Pancreas (tissue), 10 donors: ENCODE results near the gene MRM2. TPM values are rescaled to one million over a fixed set of nuclear protein-coding genes. Genes with fewer than 3 reads are reported as not detected.

Experiments
- ATAC-seq, 4 donors: fragments of 200-7000 bp; cut with Tn5 transposase; one replicate each; pipeline versions ENCODE4 v1.8.0 to v1.9.1; 2020; ENCODE audit warnings: mild to moderate bottlenecking in 4 of 4, moderate library complexity in 4 of 4
- DNase-seq, 6 donors: peaks; one replicate each; pipeline ENCODE4 v3.0.0-alpha.2; 2020
- FAIRE-seq: peaks from 2 replicates; lab custom pipeline; 2012; peaks lifted over from hg19 to GRCh38; lab: Jason Lieb, UNC
- H3K27ac ChIP-seq, 4 donors: fragments of 200-600 bp; sonication (generic); 1 replicate in 3 of 4; 2 replicates in 1 of 4; pipeline versions ENCODE4 v1.5.0 to v1.8.0; 2020
- H3K27me3 ChIP-seq, 4 donors: fragments of 200-600 bp; one replicate each; pipeline ENCODE4 v1.8.0; 2021
- H3K36me3 ChIP-seq, 3 donors: fragments of 200-600 bp; sonication (generic) in 1 of 3; one replicate each; pipeline versions ENCODE4 v1.5.0 to v1.8.0; 2020 to 2021
- H3K4me1 ChIP-seq, 3 donors: fragments of 200-600 bp; one replicate each; pipeline ENCODE4 v1.8.0; 2021
- H3K4me3 ChIP-seq, 4 donors: fragments of 200-600 bp; sonication (generic) in 2 of 4; one replicate each; pipeline versions ENCODE4 v1.5.0 to v1.8.0; 2020 to 2021
- H3K9me3 ChIP-seq, 4 donors: fragments of 200-600 bp; one replicate each; pipeline ENCODE4 v1.8.0; 2021
- WGBS, 2 donors: extraction: QIAGEN DNeasy Blood & Tissue Kit; methylation state at CpG; one replicate each; pipeline ENCODE4 v1.1.7; 2013; 5-methylcytosine and 5-hydroxymethylcytosine counted together
- intact Hi-C, 3 donors: fragments of 100-400 bp; cut with DNase I; formaldehyde crosslinking; loops; one replicate each; pipeline versions ENCODE4 v1.11.1 to v1.14.2; 2022
- polyA plus RNA-seq, 2 donors: library from polyadenylated mRNA; stranded (reverse); fragments of 200-250 nt; gene quantifications; one replicate each; pipeline ENCODE4 v1.2.3, GENCODE V29; 2013
- total RNA-seq, 6 donors: library from RNA; stranded (reverse); fragmentation: NEBNext Ultra II Directional in 4 of 6; extraction: Animal tissue kit (Norgen Biotek cat#: 25700) in 4 of 6; gene quantifications; one replicate each; pipeline versions ENCODE4 v1.2.1 to v1.2.4, GENCODE V29; 2021 to 2023
- TF ChIP-seq, protein P1 (sequence below), 4 donors: fragments of 200-600 bp; sonication (generic) in 3 of 4; IDR thresholded peaks; one replicate each; pipeline versions ENCODE4 v1.5.0 to v1.8.0; 2021; ENCODE audit warnings: antibody characterized with exemption in 4 of 4
- donor health status: healthy with polysubstance abuse.
- donor health status: DM: no; HTN: no; CAD: no; lungs with moderate emphysema.
- donor health status: DM: no; HTN: no; CAD: no.
- donor health status: control.
- donor health status: control.
- donor health status: Bipolar disorder and iron deficiency.
- donor health status: DM: yes; HTN: yes; CAD: no.
- donor health status: DM: no; HTN: no; CAD: no.
- donor health status: DM: no; HTN: no; CAD: no.
- donor health status: DM: yes; HTN: yes; CAD: no.

The MRM2 gene
- total and polyA plus RNA-seq, 8 donors: 3.5 to 12.3 (median 7.8) TPM

DNA sequence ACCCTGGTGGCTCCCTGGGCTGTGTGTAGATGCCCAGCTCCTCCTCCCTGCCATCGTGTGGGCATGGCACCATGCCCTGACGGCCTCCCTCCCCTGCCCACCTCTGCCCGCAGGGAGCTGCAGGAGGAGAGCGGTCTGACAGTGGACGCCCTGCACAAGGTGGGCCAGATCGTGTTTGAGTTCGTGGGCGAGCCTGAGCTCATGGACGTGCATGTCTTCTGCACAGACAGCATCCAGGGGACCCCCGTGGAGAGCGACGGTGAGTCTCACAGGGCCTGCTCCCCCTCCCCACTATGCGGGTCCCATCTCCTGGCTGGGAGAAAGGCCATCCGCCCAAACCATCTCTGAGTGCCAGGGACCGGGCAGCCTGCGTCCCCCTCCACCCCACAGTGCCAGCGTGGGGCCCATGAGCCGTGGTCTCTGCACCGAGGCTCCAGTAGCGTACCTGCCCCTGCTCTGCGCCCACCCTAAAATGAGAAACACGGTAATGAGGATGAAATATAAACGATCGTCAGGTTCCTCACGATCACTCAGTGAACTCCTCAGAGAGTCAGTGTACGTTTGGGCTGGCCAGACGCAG, 7.8 kb upstream of the MRM2 start:
- ATAC-seq (no peak), DNase-seq (no peak), FAIRE-seq (no peak)
- 74 to 83% methylated on average over 26 to 27 of the region's 27 CpGs for WGBS, 2 donors
- no peaks in the 10 kb centered on the region for H3K4me1 ChIP-seq
- peak overlapping the region in 2 of 4 donors; percentile 33 to 39 for H3K27ac ChIP-seq
- intact Hi-C loops: loop anchor here in 1 of 3 donors (10.0 kb wide), 1 partner anchor 95 kb away; no protein-coding TSS in a partner anchor
- TF ChIP-seq, protein P1, sequence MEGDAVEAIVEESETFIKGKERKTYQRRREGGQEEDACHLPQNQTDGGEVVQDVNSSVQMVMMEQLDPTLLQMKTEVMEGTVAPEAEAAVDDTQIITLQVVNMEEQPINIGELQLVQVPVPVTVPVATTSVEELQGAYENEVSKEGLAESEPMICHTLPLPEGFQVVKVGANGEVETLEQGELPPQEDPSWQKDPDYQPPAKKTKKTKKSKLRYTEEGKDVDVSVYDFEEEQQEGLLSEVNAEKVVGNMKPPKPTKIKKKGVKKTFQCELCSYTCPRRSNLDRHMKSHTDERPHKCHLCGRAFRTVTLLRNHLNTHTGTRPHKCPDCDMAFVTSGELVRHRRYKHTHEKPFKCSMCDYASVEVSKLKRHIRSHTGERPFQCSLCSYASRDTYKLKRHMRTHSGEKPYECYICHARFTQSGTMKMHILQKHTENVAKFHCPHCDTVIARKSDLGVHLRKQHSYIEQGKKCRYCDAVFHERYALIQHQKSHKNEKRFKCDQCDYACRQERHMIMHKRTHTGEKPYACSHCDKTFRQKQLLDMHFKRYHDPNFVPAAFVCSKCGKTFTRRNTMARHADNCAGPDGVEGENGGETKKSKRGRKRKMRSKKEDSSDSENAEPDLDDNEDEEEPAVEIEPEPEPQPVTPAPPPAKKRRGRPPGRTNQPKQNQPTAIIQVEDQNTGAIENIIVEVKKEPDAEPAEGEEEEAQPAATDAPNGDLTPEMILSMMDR (IDR thresholded peaks at IDR 0.05): no peak
- H3K4me3 ChIP-seq: no peak overlapping the region
- no peaks in the 10 kb centered on the region for H3K27me3 ChIP-seq
- H3K36me3 ChIP-seq: no peaks in the 10 kb centered on the region
- no peaks in the 10 kb centered on the region for H3K9me3 ChIP-seq

GRCh38 chr7:2248984-2249694, 7.1 kb upstream of the MRM2 start:
- 53 to 60% methylated on average over 24 of the region's 24 CpGs for WGBS, 2 donors
- no peak for FAIRE-seq
- no peaks in the 10 kb centered on the region for H3K27me3 ChIP-seq

GRCh38 chr7:2247141-2247995, 5.4 kb upstream of the MRM2 start:
- FAIRE-seq (no peak), ATAC-seq (peak in 3 of 4 donors; percentile 28 to 43 (median 33)), DNase-seq (peak in 1 of 6 donors; percentile 51)
- WGBS, 2 donors: 59 to 66% methylated on average over 35 of the region's 36 CpGs
- Histone ChIP-seq H3K4me1 (peaks cover 0 to 4% (median 0%) of the 10 kb centered on the region in 3 donors), H3K27ac (no peak overlapping the region), H3K27me3 (no peaks in the 10 kb centered on the region), H3K9me3 (no peaks in the 10 kb centered on the region), H3K36me3 (no peaks in the 10 kb centered on the region), H3K4me3 (no peak overlapping the region)
- TF ChIP-seq, protein P1 (IDR thresholded peaks at IDR 0.05): peak in 2 of 4 donors; percentile 40 to 48
- intact Hi-C loops: no loop called here

More at GRCh38 chr7:2248984-2249694, 7.1 kb upstream of the MRM2 start:
- H3K36me3 ChIP-seq: no peaks in the 10 kb centered on the region
- DNase-seq (peak in 1 of 6 donors; percentile 56), ATAC-seq (peak in 3 of 4 donors; percentile 41 to 85 (median 75))
- H3K4me3 ChIP-seq: no peak overlapping the region
- no peaks in the 10 kb centered on the region for H3K9me3 ChIP-seq
- TF ChIP-seq, protein P1 (IDR thresholded peaks at IDR 0.05): no peak
- H3K4me1 ChIP-seq: no peaks in the 10 kb centered on the region
- intact Hi-C loops: no loop called here
- peak overlapping the region in 2 of 4 donors; percentile 33 to 39 for H3K27ac ChIP-seq

DNA sequence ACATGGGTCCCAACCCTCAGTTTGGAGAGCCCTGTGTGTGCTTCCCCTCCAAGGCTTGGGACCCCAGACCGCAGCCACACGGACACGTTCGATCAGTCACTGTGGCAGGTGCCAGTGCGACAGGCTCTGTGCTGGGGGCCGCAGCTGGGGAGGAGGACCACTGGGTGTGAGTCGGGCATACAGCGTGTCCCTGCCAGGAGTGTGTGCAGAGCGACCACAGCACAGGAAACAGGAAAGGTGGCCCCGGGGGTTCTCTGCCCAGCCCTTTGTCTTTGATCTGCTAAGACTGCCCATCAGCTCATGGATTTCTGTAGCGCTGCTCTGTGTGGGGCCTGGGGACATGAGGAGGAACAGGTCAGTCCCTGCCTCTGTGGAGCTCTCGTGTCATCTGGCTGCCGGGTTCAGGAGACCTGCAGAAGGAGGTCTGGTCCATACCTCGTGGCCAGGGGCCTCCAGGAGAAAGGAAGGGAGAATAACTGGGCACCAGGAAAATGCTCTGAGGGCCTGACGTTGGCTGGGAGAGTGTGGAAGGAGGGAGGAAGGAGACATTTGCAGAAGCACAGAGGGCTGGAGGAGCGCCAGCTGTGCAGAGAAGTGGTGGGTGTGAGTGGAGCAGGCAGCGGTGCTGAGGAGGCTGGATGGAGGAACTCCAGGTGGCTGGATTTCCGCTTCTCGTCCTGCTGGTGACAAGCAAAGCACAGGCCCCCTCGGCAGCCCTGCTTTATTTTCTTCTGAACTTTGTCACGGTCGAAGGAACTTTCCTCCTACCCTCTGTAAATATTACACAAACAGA, 4.1 kb upstream of the MRM2 start:
- no peak overlapping the region for H3K4me3 ChIP-seq
- FAIRE-seq (no peak), ATAC-seq (no peak)

More for the DNA sequence above, 4.1 kb upstream of the MRM2 start:
- TF ChIP-seq, protein P1 (IDR thresholded peaks at IDR 0.05): no peak
- intact Hi-C loops: no loop called here
- WGBS, 2 donors: 74 to 81% methylated on average over 22 of the region's 22 CpGs
- H3K27me3 ChIP-seq: no peaks in the 10 kb centered on the region
- peaks cover 0 to 7% (median 2%) of the 10 kb centered on the region in 3 donors for H3K4me1 ChIP-seq
- DNase-seq: peak in 1 of 6 donors; percentile 65
- H3K36me3 ChIP-seq: no peaks in the 10 kb centered on the region
- no peaks in the 10 kb centered on the region for H3K9me3 ChIP-seq
- H3K27ac ChIP-seq: no peak overlapping the region
